ENCODE results near the gene IKZF1.

- TF ChIP-seq GATA1 (IDR thresholded peaks at IDR 0.05; ENCODE audit: low read depth, low read length) (no peak), POLR2A (IDR thresholded peaks at IDR 0.05; ENCODE audit: low read length) (no peak)
Observed at GRCh38 chr7:50327443-50327842, 22.9 kb downstream of the IKZF1 start.

Measured in erythroblast (primary cell).